HEK293T (cell line): ENCODE data around the gene ASIC5.

Experiments
- FOXA1 ChIP-seq: fragments of 450-650 bp; IDR thresholded peaks from 2 replicates; pipeline ENCODE4 v1.6.1; 2016; ENCODE audit warnings: mild to moderate bottlenecking
- FOXM1 ChIP-seq: fragments of 450-650 bp; IDR thresholded peaks from 2 replicates; pipeline ENCODE4 v1.6.1; 2017; ENCODE audit warnings: mild to moderate bottlenecking, borderline replicate concordance
- PKNOX1 ChIP-seq: fragments of 450-650 bp; IDR thresholded peaks from 2 replicates; pipeline ENCODE4 v1.6.1; 2016
- SP1 ChIP-seq: fragments of 450-650 bp; IDR thresholded peaks from 2 replicates; pipeline ENCODE4 v1.6.1; 2017
- SUZ12 ChIP-seq: fragments of 450-650 bp; IDR thresholded peaks from 2 replicates; pipeline ENCODE4 v1.6.1; 2016; ENCODE audit warnings: mild to moderate bottlenecking
- TARDBP ChIP-seq: fragments of 450-650 bp; IDR thresholded peaks from 2 replicates; pipeline ENCODE4 v1.6.1; 2016
- ZNF384 ChIP-seq: fragments of 450-650 bp; IDR thresholded peaks from 2 replicates; pipeline ENCODE4 v1.6.1; 2016

GRCh38 chr4:155795991-155796390, 70.1 kb downstream of the ASIC5 start:
- TF ChIP-seq FOXA1 (no peak), FOXM1 (no peak), SUZ12 (no peak), PKNOX1 (no peak), TARDBP (no peak), ZNF384 (no peak), SP1 (no peak)
